GM21723 (cell line): ENCODE results near the gene FAM184A.

Experiments used
- ATAC-seq: cut with Tn5 transposase; IDR thresholded peaks from one replicate; pipeline ENCODE4 v1.9.1; 2021; ENCODE audit warnings: mild to moderate bottlenecking, moderate library complexity; ENCODE audit not compliant: unreplicated experiment

The FAM184A gene

DNA sequence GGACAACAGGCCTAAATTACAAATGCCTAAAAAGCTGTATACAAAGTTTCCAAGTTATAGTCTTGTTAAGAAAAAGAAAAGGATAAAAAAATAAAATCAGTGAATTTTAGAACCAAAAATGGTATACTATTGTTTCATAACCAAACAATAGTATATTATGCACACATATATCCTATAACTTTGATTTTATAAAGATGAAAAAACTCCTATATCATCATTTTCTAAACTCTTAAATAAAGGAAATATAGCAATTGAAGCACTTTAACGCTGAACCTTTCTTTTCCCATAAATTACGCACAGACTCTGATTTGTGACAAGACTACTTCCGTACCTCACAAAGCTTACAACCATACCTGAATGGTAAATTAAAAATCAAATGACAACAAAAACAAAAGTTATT is 107.6 kb downstream of the FAM184A start:
- no peak for ATAC-seq

DNA sequence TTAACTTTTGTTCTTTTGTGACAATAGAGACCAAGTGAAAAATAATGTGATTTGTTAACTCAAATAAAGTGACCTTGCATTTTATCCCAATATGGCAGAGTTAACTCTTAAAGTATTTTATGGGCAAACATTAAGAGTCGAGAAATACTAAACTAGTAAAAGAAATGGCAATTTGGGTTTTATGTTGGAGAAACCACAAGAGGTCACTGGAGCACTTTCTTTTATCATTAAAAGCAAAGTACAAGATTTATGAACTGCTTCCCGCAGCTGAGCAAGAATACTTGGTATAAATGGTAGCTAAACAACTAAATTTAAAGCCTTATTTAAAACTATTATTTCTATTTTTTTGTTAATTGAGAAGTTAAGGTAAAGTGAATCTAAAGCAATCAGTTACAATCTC is 110.0 kb downstream of the FAM184A start:
- no peak for ATAC-seq

DNA sequence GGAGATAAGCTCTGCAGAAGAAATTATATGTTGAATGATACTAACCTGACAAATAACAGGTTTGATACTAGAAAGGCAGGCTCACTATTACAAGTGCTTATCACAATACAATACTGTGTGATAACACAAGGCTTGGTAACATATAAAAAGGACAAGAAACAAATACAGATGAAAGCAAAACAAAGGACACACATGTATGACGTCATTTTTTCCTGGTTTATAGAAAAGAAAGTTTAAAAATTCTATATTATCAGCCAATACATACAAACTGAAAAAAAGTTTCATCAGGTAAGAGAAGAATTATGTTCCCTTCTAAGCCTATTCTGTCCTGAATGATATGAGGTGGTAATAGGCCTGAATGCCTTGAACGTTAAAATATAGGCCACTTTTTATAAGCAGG is 111.2 kb downstream of the FAM184A start:
- no peak for ATAC-seq

DNA sequence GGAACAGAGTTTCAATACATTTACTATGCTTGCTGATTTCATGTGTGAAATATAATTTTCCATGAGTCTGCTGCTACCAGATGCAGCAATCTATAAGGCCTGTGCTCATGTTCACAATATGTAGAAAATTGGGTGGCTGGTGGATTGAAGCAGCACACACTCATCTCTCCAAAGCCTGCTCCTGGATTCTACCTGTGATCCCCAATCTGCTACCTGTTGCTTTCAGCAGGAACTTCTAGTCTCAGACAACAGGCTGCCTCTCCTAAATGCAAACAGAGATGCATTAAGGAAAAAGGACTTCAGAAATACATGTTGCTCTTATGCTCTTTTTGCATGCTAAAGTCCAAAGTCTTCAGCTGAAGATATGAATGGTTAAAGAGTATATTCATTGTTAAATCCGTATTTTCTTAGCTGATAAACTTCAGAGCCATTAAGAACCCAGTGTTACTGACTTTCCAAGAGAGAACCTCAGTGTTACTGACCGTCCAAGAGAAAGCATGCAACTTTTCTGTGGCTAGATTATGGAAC is 112.6 kb downstream of the FAM184A start:
- ATAC-seq = no peak

DNA sequence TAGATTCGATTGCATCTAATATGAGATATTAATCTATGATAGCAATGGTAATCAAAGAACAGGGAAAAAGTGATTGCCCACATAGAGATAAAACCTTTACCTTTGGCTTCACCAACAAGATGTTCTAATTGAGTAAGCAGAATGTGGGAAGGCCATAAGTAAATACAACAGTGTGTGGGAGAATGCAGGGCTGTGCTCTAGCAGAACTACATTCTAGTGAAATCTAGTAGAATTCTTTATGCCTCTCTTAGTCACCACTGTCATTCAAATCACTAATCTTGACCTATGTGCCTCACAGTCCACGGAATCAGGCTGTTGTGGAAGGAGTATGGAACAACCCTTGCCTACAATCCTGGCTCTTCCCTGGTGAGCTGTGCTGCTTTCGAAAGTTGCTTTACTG is 113.1 kb downstream of the FAM184A start:
- ATAC-seq = no peak

DNA sequence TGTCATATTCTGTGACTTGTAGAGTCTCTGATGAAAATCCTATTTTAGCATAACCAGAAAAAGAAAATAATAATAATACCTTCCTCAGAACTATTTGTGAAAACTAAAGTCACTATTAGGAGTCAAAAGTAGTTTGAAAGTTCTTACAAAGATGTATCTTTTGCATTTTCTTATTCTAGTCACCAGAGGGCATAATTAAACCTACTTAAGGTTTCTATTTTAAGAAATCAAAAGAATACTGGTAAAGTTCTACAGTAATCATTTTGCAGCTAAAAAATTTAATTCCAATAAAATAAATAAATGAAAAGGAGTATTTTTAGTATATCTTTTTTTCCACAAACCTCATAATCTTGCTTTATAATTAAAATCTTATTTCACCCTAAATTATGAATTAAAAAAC is 115.5 kb downstream of the FAM184A start:
- no peak for ATAC-seq

DNA sequence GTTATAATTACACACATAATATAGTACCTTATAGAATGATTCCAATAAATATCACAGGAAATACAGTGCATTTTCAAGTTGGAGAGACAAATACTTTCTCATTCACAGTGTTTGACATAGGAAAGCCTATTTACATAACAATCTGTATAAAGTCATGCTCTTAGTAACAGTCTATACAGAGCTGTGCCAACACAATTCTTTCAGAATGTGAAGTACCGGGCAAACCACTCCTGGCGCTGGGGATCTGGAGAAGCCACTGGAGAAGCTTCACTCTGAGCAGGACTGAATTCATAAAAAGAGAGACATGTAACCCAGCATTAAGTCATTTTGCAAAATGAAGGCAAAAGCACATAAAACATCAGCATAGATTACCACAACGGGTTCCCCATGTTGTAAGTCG is 118.6 kb downstream of the FAM184A start:
- no peak for ATAC-seq

DNA sequence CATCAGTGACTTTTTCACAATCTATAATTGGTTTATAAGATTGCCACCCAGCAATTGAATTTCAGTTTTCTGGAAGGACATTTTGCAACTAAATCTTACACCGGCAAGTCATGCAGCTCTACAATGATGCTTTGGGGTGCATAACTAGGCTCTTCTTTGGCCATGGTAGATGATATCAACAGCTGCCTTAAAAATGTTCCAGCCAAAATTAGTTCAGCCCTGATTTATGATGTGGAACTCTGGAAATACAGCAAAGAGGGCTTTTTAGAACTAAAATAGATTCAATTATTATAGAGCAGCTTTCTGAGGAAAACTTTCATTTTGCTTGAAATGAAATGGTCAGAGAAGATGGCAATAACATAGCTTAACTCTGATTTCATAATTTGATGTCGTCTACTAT is 125.1 kb downstream of the FAM184A start:
- ATAC-seq = no peak

DNA sequence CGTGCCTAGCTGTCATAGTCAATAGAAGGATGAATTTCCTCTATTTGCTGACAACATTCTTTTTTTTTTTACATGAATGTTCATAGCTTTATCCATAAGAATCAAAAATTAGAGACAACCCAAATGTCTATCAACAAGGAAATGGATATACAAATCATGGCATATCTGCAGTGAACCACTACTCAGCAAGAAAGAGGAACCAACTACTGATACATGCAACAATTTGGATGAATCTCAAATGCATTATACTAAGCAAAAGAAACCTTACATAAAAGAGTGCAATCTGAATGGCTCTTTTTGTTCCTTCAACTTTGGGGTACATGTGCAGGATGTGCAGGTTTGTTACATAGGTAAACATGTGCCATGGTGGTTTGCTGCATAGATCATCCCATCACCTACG is 125.8 kb downstream of the FAM184A start:
- ATAC-seq = no peak

DNA sequence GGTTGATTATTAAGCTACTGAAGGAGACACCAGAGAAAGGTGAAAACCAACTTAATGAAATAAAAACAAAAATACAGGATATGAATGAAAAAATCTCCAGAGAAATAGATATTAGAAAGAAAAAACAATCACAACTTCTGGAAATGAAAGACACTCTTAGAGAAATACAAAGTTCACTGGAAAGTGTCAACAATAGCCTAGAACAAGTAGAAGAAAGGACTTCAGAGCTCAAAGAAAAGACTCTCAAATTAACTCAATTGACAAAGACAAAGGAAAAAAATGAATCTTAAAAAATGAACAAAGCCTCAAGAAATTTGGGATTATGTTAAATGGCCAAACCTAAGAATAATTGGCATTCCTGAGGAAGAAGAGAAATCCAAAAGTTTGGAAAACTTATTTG is 133.2 kb downstream of the FAM184A start:
- no peak for ATAC-seq

DNA sequence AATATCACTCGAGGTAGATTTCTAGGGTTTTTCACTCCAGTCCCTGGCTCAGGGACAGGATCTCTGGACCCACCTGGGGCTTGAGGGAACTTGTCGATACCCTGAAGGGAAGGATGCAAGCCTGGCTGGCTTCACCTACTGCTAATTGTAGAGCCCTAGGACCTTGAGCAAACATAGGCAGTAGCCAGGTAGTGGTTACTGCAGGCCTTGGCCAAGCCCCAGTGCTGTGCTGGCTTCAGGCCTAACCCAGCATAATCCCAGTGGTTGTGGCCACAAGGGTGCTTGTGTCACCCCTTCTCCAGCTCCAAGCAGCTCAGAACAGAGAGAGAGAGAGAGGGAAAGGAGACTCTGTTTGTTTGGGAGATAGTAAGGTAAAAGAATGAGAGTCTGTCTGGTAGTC is 137.7 kb downstream of the FAM184A start:
- no peak for ATAC-seq

DNA sequence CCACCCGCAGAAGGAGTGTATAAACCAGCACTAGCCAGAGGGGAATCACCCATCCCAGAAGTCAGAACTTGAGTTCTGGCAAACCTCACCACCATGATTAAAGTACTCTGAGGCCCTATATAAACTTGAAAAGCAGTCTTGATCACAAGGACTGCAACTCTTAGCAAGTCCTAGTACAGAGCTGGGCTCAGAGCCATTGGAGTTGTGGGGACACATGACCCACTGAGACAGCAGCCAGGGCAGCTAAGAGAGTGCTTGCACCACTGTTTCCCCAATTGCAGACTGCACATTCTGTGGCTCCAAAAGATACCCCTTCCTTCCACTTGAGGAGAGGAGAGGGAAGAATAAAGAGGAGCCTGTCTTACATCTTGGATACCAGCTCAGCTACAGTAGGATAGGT is 138.8 kb downstream of the FAM184A start:
- ATAC-seq = no peak

DNA sequence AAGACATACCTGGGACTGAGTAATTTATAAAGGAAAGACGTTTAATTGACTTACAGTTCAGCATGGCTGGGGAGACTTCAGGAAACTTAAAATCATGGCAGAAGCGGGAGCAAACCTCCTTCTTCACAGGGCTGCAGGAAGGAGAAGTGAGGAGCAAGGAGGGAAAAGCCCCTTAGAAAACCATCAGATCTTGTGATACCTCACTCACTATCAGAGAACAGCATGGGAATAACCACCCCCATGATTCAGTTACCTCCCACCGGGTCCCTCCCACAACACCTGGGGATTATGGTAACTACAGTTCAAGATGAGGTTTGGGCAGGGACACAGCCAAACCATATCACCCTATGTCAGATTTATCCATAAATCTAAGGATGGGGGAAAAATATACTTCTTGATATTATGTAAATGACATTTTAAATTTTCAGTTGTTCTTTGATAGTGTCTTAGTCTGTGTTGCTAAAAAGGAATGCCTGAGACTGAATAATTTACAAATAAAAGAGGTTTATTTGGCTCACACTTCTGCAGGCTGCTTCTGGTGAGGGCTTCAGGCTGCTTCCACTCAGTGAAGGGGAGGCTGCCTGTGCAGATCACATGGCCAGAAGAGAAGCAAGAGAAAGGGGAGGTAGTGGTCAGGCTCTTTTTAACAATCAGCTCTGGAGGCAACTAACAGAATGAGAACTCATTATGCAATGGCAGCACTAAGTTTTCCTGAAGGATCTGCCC is 142.3 kb downstream of the FAM184A start:
- ATAC-seq = no peak

DNA sequence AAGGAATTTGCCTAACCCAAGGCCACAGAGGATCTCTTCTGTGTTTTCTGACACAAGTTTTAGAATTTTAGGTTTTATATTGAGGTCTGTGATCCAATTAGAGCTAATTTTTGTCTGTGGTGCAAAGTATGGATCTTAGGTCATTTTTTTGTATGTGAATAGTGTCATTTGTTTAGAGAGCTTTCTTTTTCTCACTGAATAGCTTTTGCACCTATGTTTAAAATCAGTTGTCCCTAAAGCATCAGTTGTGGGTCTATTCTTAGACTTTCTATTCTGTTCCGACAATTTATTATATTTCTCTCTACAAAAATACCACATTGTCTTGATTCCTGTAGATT is 143.2 kb downstream of the FAM184A start:
- ATAC-seq = peak; percentile 8

DNA sequence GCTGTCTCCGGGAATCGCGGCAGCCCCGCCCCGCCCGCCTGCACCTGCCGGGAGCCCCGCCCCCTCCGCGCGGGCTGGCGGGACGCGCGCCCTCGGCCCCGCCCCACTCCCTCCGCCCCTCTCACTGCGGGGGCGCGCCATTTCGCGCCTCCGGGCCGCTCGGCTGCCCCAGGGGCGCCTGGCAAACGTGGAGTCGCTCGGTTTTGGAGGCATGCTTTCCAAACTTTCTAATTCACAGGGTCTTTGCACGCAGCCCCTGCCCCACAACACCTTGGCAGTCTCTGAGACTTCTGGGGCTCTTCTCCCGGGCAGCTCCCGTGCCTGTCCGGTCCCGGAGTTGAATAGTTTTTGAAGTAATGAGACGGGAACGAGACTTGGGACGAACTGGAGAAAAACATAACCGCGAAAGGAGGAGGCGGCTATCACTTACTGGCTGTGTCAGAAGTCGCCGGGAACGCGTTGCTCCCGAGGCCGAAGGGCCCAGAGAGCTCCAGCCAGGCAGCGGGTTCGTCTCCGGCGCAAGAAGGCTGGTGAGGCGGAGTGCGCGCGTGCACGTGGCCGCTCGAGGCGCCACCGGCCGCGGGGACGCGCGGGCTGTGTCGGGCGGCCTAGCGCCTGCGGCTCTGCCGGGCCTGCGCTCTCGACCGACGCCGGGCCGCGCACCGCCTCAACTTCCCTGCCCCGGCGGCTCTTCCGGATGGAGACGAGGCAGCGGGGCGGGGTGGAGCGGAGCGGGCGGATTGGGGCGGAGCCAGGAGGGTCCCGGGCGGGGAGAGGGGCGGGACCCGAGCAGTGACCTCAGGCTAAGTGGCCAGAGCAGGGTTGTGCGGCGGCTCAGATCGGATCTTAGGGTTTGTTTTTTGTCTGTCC is 143.8 kb downstream of the FAM184A start, which contains the start of gene MCM9:
TSS of gene MCM9 (minus strand) at position 699 of the 870 bp plus-strand sequence. CDS start 3,436 bp downstream, outside the sequence.
- ATAC-seq = peak; percentile 96

DNA sequence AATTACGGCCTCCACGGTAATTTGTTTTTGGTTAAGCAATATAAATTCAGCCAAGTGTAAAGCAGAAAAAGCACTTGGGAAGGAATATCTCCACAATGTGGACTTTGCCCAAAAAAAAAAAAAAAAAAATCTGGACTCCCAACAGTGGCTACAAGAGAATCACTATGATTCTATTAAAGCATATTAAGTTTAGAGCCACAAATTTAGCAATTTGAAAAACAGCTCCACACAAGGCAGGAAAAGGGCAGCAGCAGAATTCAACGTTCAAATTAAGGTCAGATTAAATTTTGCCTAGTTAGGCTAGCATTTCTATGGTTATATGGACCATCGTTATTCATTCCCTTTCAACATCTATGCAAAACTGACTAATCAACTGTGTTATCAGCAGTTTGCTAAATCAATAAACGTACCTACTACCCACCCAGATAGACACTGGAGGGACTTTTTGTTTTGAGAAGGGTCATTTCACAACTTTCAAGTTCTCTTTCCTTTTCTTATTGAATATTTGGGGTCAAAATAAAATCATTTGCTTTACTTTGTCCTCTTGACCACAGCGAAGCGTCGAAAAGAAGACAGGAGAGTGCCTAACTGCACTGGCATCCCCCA is 144.5 kb downstream of the FAM184A start:
- peak; percentile 4 for ATAC-seq

DNA sequence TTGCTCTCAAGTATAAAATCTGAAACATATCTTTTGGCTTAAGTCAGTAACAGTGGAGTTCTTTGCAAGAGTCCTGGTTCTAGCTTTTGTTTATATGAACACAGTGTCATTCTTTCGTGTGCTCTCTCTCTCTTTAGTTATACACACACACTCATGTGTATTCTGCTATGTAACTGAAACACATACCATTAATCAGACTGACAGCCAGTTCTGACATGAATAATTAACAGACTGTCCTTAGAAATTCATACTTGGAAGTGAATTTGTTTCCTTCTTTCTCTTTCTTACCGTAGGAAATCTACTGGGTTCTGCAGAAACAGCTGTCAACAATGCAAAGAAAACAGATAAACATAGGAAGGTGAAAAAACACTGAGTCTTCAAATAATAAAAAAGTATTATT is 146.0 kb downstream of the FAM184A start:
- ATAC-seq = no peak

DNA sequence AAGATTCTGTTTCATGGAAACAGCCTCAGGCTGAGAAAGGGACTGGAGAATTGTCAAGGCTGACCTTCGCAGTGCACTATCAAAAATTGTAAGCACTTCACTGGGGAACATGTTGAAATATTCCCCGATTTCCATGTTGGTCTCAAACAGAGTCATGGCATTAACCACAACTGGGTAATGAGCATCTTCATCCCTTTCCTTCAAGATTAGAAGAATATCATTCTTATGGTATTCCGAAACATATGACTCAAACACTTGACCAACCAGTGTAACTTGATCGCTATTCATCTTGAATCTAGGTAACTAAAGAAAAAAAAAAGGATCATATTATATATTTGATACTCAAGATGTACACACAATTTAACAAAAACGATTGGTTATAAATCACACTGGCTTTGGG is 147.0 kb downstream of the FAM184A start:
- no peak for ATAC-seq

DNA sequence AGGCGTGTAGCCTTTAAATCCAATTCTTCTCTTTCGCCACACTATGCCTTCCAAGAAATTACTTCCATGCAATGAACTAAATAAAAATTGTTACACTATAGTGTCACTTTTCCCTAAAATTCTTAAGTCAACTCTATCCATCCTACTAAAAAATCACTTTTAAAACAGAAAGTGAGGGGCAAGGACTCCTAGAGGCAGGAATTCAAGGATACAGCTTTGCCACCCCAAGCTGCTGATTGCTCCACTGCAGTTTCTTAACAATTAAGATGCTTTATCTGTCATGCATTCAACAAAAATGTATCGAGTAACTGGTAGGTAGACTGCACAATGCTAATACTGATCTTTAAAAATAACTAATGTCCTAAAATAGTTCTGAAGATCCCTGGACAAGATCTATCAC is 147.8 kb downstream of the FAM184A start:
- no peak for ATAC-seq

DNA sequence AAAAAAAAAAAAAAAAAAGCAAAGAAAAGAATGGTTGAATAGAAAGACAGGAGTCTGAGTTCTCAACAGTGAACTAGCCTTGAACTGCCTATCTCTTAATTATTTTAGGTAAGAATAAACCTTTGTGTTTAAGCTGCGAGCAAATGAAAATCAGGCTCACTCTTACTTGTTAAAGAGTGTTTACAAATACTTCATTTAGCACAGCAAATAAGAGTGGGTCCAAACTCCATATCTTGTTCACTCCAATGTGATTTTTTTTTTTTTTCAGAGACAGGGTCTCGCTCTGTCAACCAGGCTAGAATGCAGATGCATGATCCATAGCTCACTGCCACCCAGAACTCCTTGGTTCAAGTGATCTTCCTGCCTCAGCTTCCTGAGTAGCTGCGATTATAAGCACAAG is 155.4 kb downstream of the FAM184A start:
- no peak for ATAC-seq

DNA sequence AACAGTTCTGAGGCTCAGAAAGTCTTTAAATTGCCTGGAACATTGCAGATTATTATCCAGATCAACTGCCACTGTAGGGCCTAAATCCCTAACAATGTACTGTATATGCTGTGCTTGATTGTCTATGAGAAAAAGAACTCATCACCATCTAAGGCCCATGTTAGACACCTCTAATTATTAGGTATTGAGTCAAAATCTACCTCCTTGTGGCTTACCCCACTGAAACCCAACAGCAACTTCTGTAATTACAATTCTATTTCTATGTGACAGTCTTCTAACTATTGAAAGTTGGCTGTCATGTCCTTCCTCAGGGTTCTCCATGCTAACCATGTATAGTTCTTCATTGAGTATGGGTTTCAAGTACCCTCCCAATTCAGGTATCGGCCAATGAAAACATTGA is 157.4 kb downstream of the FAM184A start:
- no peak for ATAC-seq

DNA sequence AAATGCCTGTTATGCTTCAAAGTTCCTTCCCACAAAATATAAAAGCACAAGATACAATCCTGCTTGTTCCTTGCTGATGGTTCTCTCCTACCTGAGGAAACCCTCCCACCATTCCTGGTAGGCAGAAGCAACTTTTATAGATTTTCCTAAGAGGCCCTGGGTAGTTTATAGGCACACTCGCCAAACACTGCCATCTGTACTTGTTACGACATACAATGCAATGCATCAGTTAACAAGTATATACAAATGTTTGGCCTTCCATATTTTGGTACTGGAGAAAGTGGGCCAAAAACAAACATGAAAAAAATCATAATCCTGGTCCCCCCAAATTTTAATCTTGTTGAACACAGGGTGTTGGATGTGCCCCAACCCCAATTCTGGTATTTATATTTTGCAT is 160.1 kb downstream of the FAM184A start:
- no peak for ATAC-seq
